Stimulated activated CD8-positive, alpha-beta memory T cell treated with anti-CD3 and anti-CD28 coated beads, Interleukin-7, amount 100 ng/mL, for 48 hours (primary cell): Measurements from ENCODE around the gene POU2F2.
A peak's percentile ranks its signal among the peaks of the same experiment; 100 is the strongest.

ENCODE experiments used
- DNase-seq, 2 donors: peaks; one replicate each; pipeline ENCODE4 v3.0.0-alpha.2; 2020; ENCODE audit warnings: low read depth in 1 of 2; ENCODE audit errors: extremely low read depth in 1 of 2

POU2F2 gene

GRCh38 chr19:42132030-42132628, at the start of gene POU2F2:
TSS of gene POU2F2 (minus strand) at chr19:42132446. CDS start at chr19:42132411, 35 bp downstream.
- DNase-seq = peak; percentile 73 to 86

- DNase-seq = no peak
These were observed 46.8 kb upstream of the POU2F2 start for GRCh38 chr19:42178791-42179674.

- DNase-seq = no peak
These were observed 45.4 kb upstream of the POU2F2 start for GRCh38 chr19:42177686-42178019.

- DNase-seq = peak; percentile 48 to 69
These were observed 44.9 kb upstream of the POU2F2 start for GRCh38 chr19:42176990-42177685.

GRCh38 chr19:42176649-42176989, 44.4 kb upstream of the POU2F2 start:
- no peak for DNase-seq

- no peak for DNase-seq
These were observed 43.9 kb upstream of the POU2F2 start for GRCh38 chr19:42175952-42176648.

- DNase-seq = no peak
These were observed 42.9 kb upstream of the POU2F2 start for GRCh38 chr19:42174958-42175734.

- no peak for DNase-seq
These were observed 41.9 kb upstream of the POU2F2 start for GRCh38 chr19:42174188-42174587.

GRCh38 chr19:42173695-42174094, 41.4 kb upstream of the POU2F2 start:
- DNase-seq = no peak

GRCh38 chr19:42172261-42172660, 40.0 kb upstream of the POU2F2 start:
- no peak for DNase-seq

GRCh38 chr19:42170715-42171114, 38.5 kb upstream of the POU2F2 start:
- no peak for DNase-seq

GRCh38 chr19:42169486-42170413, 37.5 kb upstream of the POU2F2 start:
- no peak for DNase-seq

GRCh38 chr19:42168206-42168605, 36.0 kb upstream of the POU2F2 start:
- no peak for DNase-seq

- DNase-seq = no peak
These were observed 34.1 kb upstream of the POU2F2 start for GRCh38 chr19:42166316-42166715.

GRCh38 chr19:42165146-42165545, 32.9 kb upstream of the POU2F2 start:
- DNase-seq = no peak

GRCh38 chr19:42161616-42162263, 29.5 kb upstream of the POU2F2 start:
- no peak for DNase-seq

GRCh38 chr19:42159942-42160341, 27.7 kb upstream of the POU2F2 start:
- DNase-seq = no peak

GRCh38 chr19:42158926-42159325, 26.7 kb upstream of the POU2F2 start:
- DNase-seq = no peak

GRCh38 chr19:42156571-42156970, 24.3 kb upstream of the POU2F2 start:
- no peak for DNase-seq
